ENCODE results near the gene EMD.
A peak's percentile ranks its signal among the peaks of the same experiment; 100 is the strongest.

DNA sequence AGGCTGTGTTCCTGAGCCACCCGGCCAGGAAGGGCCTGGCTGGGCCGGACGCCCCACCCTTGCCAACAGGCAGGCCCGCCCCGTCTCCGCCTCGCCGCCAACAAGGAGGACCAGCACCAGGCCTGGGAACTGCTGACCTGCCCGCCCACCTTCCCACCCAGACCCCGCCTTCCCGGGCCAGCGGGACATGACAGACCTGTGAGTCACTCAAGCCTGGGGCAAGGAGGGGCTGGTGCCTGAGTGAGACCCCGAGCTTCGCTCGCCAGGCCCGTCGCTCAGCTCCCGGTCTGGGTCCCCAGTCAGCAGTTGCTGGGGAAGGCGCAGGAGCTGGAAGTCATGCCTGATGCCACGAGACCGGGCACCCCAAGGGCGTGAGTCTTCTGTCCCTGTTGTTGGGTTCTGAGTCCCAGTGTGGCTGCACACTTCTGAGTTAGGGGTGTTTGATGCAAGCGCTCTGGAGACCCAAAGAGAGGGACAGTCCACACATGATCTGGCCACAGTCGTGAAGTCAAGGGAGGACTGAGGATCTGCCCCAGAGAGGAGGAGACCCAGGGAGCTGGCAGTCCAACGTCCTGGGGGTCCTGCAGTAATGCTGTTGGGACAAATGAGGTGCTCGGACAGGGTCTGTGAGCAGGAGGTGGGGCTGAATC lies 30.3 kb downstream of the EMD start, which contains the start of gene DNASE1L1:
- no peak for TF ChIP-seq TCF12 (IDR thresholded peaks at IDR 0.05)
- no peak for TF ChIP-seq GATA2 (CRISPR knock-in tag; IDR thresholded peaks at IDR 0.05)
- no peak for TF ChIP-seq RAD21 (IDR thresholded peaks at IDR 0.05; ENCODE audit: low read length)
- TF ChIP-seq, protein P1, sequence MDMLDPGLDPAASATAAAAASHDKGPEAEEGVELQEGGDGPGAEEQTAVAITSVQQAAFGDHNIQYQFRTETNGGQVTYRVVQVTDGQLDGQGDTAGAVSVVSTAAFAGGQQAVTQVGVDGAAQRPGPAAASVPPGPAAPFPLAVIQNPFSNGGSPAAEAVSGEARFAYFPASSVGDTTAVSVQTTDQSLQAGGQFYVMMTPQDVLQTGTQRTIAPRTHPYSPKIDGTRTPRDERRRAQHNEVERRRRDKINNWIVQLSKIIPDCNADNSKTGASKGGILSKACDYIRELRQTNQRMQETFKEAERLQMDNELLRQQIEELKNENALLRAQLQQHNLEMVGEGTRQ (IDR thresholded peaks at IDR 0.05; ENCODE audit: borderline replicate concordance, low read depth, low read length), result no peak
- TF ChIP-seq, protein P2, sequence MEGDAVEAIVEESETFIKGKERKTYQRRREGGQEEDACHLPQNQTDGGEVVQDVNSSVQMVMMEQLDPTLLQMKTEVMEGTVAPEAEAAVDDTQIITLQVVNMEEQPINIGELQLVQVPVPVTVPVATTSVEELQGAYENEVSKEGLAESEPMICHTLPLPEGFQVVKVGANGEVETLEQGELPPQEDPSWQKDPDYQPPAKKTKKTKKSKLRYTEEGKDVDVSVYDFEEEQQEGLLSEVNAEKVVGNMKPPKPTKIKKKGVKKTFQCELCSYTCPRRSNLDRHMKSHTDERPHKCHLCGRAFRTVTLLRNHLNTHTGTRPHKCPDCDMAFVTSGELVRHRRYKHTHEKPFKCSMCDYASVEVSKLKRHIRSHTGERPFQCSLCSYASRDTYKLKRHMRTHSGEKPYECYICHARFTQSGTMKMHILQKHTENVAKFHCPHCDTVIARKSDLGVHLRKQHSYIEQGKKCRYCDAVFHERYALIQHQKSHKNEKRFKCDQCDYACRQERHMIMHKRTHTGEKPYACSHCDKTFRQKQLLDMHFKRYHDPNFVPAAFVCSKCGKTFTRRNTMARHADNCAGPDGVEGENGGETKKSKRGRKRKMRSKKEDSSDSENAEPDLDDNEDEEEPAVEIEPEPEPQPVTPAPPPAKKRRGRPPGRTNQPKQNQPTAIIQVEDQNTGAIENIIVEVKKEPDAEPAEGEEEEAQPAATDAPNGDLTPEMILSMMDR (IDR thresholded peaks at IDR 0.05), result no peak
- peak; percentile 29; the same call in 1 of the 2 replicates for TF ChIP-seq RFX5 (IDR thresholded peaks at IDR 0.05; ENCODE audit: low read length)
- TF ChIP-seq EP300 (IDR thresholded peaks at IDR 0.05; ENCODE audit: borderline replicate concordance in 1 of 2, low read depth in 1 of 2, low read length in 1 of 2), result no peak
- TF ChIP-seq JUND (IDR thresholded peaks at IDR 0.05), result peak; percentile 72
- no peak for TF ChIP-seq MEF2A (IDR thresholded peaks at IDR 0.05; ENCODE audit: borderline replicate concordance, low read depth)
- TF ChIP-seq, protein P3, sequence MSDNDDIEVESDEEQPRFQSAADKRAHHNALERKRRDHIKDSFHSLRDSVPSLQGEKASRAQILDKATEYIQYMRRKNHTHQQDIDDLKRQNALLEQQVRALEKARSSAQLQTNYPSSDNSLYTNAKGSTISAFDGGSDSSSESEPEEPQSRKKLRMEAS (IDR thresholded peaks at IDR 0.05; ENCODE audit: low read depth), result no peak
